Measurements from ENCODE around the gene CPVL. TPM values are rescaled to one million over a fixed set of nuclear protein-coding genes. Genes with fewer than 3 reads are reported as not detected.

The CPVL gene
- total RNA-seq, 1 experiment from 2014 or later, result 26.9 TPM

DNA sequence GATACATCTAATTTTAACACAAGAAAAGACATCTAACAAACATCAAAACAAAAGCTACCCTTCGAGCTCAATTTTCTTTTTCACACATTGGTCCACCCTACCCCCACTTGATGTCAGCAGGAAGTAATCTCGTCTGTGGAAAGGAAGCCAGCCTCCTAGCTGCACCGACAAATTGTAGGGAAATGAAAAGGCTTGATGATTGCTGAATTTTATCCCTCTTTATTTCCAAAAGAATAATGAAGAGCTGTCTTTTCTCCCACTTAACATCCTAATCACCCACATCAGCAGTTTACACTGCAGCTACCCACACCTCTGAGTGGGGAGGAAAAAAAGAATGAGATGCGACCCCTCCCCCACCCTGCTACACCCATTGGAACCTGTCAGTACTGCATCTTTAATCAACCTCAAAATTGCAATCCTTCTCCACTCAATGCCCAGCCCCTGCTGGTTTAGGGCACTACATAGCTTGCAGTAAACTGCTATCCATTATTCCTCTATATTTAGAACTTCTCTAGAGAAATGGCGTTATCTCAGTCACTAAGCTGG is 10.6 kb upstream of the CPVL start:
- H4K5ac ChIP-seq (ENCODE audit: insufficient read length, low read depth, low read length), result no peak overlapping the region
- H3K27me3 ChIP-seq (ENCODE audit: insufficient read depth, low read length), result no peaks in the 10 kb centered on the region
- no peaks in the 10 kb centered on the region for H3K79me1 ChIP-seq (ENCODE audit: insufficient read depth, low read depth, low read length, poor library complexity, severe bottlenecking)
- H3K79me2 ChIP-seq (ENCODE audit: insufficient read depth, low read length), result no peaks in the 10 kb centered on the region
- H3K9ac ChIP-seq (ENCODE audit: extremely low read depth, insufficient read length, low read length), result no peak overlapping the region
- no peak overlapping the region for H4K8ac ChIP-seq (replicated peaks; ENCODE audit: insufficient read length, low read depth, low read length)
- no peak overlapping the region for H2BK5ac ChIP-seq (ENCODE audit: insufficient read length, low read length)
- no peak overlapping the region for H3K4me2 ChIP-seq (ENCODE audit: insufficient read depth, insufficient read length, low read length)
- no peak for DNase-seq
- Mint-ChIP-seq H3K4me1 (peaks cover 10 to 13% of the 10 kb centered on the region in 2 experiments), H3K27ac (no peak overlapping the region), H3K9me3 (peaks cover 4 to 5% of the 10 kb centered on the region in 2 experiments; a peak in 3 of 5 replicates), H3K27me3 (ENCODE audit: low read depth) (no peaks in the 10 kb centered on the region), H3K36me3 (ENCODE audit: insufficient read depth in 1 of 3, low read depth in 3 of 3) (peaks cover 4 to 5% (median 4%) of the 10 kb centered on the region in 3 experiments; a peak in 4 of 7 replicates), H3K4me3 (no peak overlapping the region; a peak in 1 of 5 replicates)
- no CpG with 5 or more reads among the region's 5 CpGs for WGBS (ENCODE audit: extremely low coverage, insufficient read length, low lambda C conversion rate)
- H3K14ac ChIP-seq (ENCODE audit: insufficient read depth, low read length), result no peak overlapping the region
- no peaks in the 10 kb centered on the region for H3K4me1 ChIP-seq (ENCODE audit: insufficient read depth, low read length)
- no peak overlapping the region for H3K4ac ChIP-seq (ENCODE audit: low read depth, low read length)
- no peak overlapping the region for H2BK15ac ChIP-seq (ENCODE audit: low read depth, low read length)
- H3K27ac ChIP-seq (ENCODE audit: insufficient read length, low read depth, low read length), result no peak overlapping the region
- H4K91ac ChIP-seq (ENCODE audit: insufficient read length, low read depth, low read length), result no peak overlapping the region
- H3K56ac ChIP-seq (ENCODE audit: insufficient read length, low read depth, low read length), result no peak overlapping the region
- H3K18ac ChIP-seq (ENCODE audit: insufficient read length, low read depth, low read length), result no peak overlapping the region
- no peak overlapping the region for H3T11ph ChIP-seq (ENCODE audit: low read length)
- no peak overlapping the region for H2AFZ ChIP-seq (ENCODE audit: low read length)
- H3K9me3 ChIP-seq (ENCODE audit: control insufficient read depth, low read depth, low read length), result no peaks in the 10 kb centered on the region
- no peak overlapping the region for H2BK20ac ChIP-seq (ENCODE audit: low read depth, low read length, poor library complexity, severe bottlenecking)
- H3K23me2 ChIP-seq (ENCODE audit: insufficient read length, low read depth, low read length, poor library complexity, severe bottlenecking), result no peaks in the 10 kb centered on the region
- H2AK5ac ChIP-seq (ENCODE audit: insufficient read length, low read length), result no peak overlapping the region
- no peak overlapping the region for H2BK12ac ChIP-seq (ENCODE audit: insufficient read length, low read depth, low read length)
- no peak overlapping the region for H3K23ac ChIP-seq (ENCODE audit: insufficient read length, low read depth, low read length)
- no peak overlapping the region for H2BK120ac ChIP-seq (ENCODE audit: low read depth, low read length, poor library complexity, severe bottlenecking)
- TF ChIP-seq, protein P1, sequence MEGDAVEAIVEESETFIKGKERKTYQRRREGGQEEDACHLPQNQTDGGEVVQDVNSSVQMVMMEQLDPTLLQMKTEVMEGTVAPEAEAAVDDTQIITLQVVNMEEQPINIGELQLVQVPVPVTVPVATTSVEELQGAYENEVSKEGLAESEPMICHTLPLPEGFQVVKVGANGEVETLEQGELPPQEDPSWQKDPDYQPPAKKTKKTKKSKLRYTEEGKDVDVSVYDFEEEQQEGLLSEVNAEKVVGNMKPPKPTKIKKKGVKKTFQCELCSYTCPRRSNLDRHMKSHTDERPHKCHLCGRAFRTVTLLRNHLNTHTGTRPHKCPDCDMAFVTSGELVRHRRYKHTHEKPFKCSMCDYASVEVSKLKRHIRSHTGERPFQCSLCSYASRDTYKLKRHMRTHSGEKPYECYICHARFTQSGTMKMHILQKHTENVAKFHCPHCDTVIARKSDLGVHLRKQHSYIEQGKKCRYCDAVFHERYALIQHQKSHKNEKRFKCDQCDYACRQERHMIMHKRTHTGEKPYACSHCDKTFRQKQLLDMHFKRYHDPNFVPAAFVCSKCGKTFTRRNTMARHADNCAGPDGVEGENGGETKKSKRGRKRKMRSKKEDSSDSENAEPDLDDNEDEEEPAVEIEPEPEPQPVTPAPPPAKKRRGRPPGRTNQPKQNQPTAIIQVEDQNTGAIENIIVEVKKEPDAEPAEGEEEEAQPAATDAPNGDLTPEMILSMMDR (conservative IDR thresholded peaks at IDR 0.05), result peak; percentile 35; the same call in 1 of the 3 replicates
- no peaks in the 10 kb centered on the region for H4K20me1 ChIP-seq (ENCODE audit: control insufficient read depth, insufficient read depth, insufficient read length)

All from H9 (cell line).